ENCODE data around the gene LY6G5B.

Gene LY6G5B

DNA sequence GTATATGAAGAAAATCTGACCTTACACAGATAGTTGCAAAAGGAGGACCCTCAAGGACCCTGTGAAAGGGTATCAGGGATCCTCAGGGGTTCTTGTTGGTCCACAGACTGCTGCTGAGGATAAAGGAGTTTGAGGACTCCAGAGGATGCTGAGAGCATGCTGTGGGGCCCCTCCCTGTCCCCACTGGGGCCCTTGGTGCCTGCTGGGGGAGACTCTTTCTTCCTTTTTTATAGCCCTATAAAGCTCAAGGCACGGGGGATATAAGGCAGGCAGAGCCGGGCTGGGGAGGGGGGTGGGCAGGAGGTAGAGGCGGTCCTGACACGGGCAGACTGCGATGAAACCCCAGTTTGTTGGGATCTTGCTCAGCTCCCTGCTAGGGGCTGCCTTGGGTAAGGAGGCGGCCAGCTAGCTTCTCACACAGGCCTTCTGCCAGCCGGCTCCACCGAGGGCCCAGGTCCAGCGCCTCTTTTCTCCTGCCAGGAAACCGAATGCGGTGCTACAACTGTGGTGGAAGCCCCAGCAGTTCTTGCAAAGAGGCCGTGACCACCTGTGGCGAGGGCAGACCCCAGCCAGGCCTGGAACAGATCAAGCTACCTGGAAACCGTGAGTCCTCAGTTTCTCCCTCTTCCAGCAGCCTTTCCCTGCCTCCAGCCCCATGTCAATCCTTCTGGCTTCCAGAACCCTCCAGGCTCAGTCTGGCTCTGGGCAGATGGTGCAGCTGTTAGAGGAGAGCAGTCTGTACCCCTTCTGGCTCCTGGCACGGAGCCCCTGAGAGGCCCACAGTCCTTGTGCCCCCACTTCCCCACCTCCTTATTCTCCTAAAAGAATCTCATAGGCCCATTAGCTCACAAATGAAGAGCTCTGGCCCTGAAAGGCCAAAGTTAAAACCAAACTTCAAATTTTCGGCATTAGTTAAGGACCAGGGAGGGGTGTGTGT, 45.5 kb downstream of the LY6G5B start, which contains the start of gene LY6G6D:
Gene LY6G6D, plus strand, starts transcription at position 327 of the 937 bp plus-strand sequence. Its CDS starts 8 bp downstream, at position 335.
- no peak for DNase-seq (ENCODE audit: low read depth)

DNA sequence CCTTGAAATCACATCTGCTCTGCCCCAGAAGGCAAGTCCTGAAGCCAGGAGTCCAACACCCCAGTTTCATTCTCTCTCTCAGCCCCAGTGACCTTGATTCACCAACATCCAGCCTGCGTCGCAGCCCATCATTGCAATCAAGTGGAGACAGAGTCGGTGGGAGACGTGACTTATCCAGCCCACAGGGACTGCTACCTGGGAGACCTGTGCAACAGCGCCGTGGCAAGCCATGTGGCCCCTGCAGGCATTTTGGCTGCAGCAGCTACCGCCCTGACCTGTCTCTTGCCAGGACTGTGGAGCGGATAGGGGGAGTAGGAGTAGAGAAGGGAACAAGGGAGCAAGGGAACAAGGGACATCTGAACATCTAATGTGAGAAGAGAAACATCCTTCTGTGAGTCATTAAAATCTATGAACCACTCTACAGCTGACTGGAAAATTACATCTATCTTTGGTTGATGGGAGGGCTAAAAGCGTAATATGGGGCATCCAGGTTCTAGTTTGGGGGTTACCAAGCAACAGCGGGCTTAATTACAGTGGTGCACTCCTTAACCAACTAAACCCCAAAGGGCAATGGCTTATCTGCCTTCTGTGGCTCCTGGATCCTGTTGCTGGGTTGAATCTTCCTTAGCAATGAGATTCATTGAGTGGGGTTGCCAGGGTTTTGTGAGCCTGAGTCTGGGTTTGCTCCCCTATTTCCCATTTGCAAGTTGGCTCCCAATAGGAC, 47.9 kb downstream of the LY6G5B start:
- no peak for DNase-seq (ENCODE audit: low read depth)

GRCh38 chr6:31718265-31718664, 48.5 kb downstream of the LY6G5B start:
- no peak for DNase-seq (ENCODE audit: low read depth)

DNA sequence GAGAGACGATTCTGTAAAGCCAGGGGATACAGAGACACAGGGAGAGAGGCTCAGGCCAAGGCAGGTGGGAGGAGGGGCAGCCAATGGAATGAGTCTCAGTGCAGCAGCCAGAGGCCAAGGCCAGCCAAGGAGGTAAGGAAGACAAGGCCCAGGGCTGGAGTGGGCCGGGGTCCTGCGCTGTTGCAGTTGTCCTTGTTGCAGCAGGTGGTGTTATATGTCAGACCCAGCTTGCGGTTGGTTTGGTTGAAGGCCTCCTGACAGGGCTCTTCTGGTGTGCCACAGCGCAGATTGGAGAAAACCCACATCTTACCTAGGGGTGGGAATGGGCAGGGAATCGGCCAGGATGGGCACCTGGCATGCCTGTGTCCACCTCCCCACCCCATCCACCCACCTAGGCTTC, 49.2 kb downstream of the LY6G5B start:
- no peak for DNase-seq (ENCODE audit: low read depth)

- DNase-seq (ENCODE audit: low read depth), result no peak
These were observed 50.5 kb downstream of the LY6G5B start for GRCh38 chr6:31720196-31720770.

DNA sequence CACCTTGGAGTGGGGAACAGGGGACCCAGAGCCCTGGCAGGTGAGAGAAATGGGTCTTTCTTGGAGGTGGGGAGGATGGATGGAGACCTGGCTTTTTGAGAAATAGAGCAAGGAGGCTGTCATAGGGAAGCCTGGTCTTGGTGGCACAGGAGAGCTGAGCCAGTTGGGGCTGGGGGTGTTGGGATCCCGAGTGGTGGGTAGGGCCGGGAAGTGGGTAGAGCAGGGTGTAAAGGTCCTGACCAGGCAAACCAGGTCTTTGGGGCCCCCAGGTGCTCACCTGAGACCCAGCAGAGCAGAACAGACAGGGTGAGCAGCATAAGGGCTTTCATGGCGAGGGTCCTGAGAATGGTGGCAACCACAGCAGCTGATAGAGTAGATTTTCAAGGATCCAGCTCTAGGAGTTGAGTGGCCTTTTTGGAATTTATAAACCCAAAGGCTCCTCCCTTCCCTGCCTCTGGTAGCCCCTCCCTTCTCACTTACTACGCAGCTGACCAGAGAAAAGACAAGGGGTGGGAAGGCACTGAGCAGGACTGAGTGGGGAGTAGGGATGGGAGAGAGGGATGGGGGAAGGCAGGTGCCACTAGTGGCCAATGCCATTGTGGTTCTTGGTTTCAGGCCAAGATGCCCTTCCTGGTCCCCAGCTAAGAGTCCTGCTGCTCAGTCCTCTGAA, 51.7 kb downstream of the LY6G5B start, which contains the start of gene LY6G6C:
Gene LY6G6C, minus strand, starts transcription at position 396 of the 670 bp plus-strand sequence. Its CDS starts 67 bp downstream, at position 329.
- DNase-seq (ENCODE audit: low read depth), result no peak

DNA sequence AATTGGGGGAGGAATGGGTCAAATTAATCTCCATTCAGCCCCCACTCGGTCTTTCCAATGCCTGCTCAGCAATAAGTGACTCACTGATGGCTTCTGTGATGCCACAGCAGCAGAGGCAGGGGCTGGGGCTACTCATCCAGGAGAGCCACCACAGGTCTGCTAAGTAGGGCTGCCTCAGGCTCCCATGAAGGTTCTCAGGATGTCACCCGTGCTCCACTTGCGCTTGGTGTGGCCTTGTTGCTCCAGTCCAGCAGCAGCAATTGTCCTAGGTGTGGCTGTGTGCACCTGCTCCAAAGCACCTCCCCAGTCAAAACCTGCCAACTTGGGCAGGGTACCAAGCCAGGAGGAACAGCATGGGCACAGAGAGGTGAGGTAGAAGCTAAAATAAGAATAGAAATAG, 52.4 kb downstream of the LY6G5B start:
- no peak for DNase-seq (ENCODE audit: low read depth)

Data from non-pigmented ciliary epithelial cell (primary cell).